NCI-H1694 treated with DMSO at 0.1 percent for 48 hours (cell line): ENCODE results near the gene KCNN3.
A peak's percentile ranks its signal among the peaks of the same experiment; 100 is the strongest.

Experiments used
- DNase-seq: peaks from one replicate; lab custom pipeline; 2025; lab: John Stamatoyannopoulos, UW

Gene KCNN3

DNA sequence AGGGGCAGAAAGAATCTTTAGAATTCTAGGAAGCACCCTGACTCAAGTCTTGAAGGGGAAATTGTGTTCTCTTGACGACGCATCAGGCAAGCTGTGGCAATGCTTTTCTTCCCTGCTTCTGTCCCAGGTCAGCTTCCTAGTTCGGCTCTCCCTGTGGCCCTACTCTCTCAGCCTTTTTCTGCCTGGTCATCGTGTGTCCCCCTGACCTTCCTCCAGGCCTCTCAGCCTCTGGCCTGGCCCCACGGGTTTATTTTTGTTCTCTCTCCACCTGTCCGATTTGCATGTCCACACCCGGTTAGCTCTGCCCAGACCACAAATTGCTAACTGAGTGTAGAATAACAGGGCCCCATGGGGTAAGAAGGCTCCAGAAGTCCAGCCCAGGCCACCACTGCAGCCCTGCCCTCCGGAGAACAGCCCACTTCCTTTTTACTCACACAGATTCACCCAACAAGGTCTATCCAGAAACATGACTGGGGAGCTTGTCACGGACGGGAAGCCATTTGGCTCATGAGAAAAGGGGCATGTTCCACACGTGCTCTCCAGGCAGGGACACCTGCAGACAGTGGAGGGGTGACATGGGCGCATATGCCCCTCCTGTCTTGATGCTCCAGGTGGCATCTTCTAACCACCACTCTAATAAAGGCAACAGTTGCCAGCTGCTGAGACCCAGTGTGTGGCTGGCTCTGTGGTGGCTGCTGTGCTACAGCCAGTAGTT lies 9.8 kb downstream of the KCNN3 start:
- no peak for DNase-seq

DNA sequence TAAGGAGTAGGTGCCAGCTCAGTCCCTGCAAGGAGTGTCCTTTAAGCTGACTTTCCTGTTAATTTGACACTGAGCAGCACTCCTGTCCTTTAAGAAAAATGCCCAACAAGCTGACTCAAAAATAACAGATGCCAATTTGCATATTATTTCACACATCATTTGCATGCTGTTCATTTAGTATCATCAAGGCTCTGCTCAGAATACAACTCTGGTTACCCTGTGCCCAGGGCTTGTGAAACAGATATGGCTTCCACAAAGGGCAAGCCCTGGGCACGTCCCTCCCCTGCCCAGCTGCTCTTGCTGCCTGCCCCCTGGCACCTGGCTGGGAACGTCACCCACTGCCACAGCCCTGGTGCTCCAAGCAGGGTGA lies 10.3 kb downstream of the KCNN3 start:
- DNase-seq = no peak

DNA sequence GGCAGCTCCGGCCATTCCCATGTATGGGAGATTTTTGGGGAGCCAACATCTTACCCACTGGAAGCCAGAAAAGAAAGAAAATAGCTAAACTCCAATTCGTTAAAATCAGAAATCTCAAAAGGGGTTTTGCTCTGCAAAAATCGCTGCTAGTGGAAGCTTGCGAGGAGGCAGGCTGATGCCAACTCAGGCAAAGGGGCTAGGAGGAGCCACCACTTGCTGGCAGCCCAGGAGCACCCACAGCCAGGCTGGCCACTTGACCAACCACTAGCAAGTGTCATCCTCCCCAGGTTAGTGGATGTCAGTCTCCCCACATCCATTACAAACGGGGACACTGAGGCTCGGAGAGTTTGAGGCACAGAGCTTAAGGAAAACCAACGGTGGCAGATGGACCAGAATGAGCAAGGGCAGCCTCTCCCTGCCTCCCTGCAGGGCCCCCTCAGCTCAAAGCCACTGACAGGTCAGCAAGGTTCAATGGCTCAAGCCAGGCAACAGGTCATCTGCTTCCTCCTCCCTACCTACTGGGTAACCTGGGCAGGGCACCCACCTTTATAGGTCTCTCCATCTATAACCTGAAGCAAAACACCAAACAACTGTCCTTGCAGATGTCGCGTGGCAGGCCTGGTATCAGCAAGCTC lies 10.8 kb downstream of the KCNN3 start:
- DNase-seq = no peak

DNA sequence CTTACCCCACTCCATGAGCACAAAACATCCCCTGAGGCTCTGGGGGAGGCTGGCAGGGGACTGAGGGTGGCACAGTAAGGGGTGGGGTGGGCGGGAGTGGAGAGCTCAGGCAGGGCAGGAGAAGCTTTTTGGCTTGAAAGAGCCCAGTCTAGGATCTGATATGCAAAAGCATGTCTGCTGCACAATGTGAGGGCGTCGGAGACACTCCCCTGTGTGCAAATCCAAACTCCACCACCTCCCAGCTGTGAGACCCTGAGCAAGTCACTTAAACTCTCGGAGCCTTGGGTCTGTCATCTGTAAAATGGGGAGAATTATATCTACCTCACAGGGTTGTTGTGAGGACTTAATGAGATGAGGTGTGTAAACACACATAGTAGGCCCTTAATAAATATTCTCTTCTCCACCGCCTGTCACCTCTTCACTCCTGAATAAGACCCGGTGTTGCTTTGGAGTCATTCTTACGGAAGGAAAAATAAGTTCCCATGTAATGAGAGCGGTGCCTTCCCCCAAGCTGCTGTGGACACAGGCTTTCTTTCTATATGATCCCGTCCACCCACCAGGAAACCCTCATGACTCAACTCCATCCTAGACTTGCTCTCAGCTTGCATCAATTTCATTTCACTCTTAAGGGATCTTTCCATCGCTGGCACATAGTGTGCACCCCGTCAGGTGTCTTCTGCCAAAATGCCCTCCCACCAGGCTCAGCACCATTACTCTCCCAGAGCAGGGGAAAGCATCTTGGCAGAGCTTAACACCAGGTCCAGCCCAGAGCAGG lies 12.5 kb downstream of the KCNN3 start:
- DNase-seq = no peak

DNA sequence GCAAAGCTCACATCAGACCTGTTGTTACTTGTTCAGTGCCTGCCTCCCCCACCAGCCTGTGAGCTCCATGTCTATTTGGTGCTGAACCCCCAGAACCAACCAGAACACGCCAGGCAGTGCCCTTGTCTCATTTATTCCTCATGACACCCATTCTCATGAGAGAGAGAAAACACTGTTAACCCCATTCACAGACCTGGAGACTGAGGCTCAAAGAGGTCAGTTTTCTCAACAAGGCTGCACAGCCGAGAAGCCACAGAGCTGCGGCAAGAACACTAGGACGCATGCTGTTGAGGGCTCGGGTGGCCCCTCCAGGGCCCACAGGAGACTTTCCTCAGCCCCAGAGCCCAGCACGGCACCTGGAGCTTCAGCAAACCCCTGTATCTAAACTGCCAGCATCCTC lies 13.1 kb downstream of the KCNN3 start:
- DNase-seq = no peak

DNA sequence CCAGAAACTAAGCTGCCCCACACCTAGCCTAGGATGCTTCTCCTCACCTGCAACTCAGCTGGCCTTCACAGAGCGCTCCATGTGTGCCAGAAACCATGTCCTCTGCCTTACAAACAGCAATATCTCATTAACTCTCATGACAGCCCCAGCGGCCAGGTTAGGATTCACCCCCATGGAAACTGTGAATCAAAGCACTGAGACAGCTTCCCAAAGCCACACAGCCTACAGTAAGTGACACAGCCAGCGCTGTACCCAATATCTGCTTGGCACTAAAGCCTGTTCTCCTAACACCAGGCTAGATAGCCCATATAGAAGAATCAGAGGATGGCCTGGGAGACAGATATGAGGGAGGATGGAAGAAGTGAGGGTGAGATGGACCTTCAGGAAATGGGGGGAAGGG lies 13.5 kb downstream of the KCNN3 start:
- peak; percentile 74 for DNase-seq

DNA sequence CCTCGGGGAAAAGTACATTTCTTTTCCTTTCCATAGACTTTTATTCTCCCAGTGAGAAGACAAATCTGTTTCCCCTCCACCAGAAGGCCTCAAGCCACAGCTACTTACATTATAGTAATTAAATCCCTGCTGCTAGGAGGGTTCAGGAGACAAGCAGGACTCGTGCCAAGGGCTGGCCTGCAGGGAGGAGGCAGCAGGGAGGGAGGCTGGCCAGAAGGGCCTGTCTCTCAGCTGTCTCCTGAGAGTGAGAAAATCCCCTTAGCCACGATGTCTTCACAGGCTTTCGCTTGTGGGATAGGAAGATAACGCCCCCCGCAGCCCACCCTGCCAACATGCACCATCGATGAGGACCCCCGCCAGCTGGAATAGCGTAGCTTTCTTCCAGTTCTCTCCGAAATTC lies 14.0 kb downstream of the KCNN3 start:
- DNase-seq = peak; percentile 86

DNA sequence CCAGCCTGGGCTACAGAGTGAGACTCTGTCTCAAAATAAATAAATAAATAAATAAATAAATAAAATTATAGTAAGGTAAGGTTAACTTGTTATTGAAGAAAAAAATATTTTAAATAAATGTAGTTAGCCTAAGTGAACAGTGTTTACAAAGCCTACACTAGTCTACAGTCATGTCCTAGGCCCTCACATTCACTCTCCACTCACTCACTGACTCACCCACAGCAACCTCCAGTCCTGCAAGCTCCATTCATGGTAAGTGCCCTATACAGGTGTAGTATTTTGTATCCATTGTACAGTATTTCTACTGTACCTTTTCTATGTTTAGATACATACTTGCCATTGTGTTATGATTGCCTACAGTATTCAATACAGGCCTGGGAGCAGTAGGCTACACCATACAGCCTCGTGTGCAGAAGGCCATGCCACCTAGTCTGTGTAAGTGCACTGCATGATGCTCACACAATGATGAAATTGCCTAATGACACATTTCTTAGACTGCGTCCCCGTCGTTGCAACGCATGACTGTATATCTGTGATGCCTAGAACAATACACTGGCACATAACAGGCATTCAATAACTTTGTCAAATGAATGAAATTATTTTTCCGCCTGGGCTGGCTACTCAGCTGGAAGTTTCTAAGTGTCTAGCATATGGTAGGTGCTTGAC lies 14.8 kb downstream of the KCNN3 start:
- peak; percentile 49 for DNase-seq

DNA sequence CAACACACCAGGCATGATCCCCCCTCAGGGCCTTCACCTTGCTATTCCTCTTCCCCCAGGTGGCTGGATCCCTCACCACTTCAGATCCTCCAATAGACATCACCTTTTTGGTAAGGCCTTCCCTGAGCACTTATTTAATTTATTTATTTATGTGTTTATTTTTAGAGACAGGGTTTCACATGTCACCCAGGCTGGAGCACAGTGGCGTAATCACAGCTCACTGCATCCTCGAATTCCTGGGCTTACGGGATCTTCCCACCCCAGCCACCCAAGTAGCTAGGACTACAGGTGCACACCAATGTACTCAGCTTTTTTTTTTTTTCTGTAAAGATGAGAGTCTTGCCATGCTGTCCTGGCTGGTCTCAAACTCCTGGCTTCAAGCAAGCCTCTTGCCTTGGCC lies 17.2 kb downstream of the KCNN3 start:
- DNase-seq = no peak

DNA sequence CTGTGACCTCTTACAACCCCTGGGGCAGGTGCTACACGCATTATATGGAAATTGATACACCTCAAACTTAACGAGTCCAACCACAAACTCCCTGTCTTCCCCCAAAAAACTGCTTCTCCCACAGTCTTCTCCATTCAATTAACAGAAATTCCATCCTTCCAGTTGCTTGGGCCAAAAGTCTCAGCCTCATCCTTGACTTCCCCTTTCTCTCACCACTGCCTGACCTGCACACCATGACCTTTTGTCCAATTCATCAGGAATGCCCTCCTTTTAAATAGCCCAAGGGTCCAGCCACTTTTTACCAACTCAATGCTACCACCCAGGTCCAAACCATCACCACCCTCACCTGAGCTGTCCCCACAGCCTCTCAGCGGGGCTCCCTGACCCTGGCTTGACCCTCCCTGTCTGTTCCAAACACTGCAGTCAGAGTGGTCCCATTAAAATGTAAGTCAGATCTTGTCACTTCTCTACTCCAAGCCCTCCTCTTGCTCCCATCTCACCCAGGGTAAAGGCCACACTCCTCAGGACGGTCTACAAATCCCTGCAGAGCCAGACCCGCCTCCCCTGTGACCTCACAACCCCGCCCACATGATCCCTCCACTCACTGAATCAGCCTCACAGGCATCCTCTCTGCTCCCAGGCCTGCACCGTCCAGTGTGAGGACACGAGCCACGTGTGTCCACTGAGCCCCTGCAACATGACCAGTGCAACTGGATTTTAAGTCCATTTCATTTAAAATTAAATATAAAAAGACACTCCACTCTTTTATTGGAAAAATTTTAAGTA lies 18.5 kb downstream of the KCNN3 start:
- DNase-seq = no peak

DNA sequence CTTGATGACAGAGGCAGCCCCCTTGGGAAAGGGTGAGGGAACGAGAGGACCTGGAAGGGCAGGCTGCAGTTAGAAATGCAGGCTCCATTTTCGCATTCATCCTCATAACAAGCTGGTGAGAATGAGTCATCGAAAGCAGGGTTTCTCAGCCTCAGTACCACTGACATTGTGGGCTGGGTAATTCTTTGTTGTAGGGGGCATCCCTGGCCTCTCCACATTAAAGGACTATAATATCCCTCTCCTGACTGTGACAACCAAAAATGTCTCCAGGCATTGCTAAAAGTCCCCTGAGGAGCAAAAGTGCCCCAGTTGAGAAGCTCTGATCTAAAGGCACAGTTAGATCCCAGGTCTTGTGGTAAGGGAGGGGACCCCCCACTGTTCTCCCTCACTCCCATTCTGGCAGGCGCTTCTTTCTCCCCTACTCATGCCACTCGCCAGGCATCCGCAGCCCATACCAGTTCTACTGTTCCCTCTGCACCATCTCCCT lies 20.4 kb downstream of the KCNN3 start:
- DNase-seq = no peak

DNA sequence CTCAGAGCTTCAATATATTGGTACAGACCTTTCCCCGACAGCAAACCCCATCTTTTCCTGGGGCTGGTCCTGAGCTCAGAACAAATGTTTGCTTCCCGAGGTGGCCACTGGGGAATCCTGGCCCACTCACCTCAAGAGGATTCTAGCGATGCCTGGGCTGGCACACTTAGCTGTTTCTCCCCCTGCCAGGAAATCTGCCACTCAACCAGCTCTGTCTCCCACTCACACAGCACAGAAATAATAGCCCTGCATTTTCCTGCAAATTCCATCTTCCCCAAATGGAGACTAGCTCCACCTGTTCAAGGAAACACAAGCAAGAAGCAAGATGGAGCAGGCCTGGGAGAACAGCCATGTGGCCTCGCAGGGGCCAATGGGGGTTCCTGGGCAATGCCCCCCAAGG lies 21.1 kb downstream of the KCNN3 start:
- peak; percentile 38 for DNase-seq

DNA sequence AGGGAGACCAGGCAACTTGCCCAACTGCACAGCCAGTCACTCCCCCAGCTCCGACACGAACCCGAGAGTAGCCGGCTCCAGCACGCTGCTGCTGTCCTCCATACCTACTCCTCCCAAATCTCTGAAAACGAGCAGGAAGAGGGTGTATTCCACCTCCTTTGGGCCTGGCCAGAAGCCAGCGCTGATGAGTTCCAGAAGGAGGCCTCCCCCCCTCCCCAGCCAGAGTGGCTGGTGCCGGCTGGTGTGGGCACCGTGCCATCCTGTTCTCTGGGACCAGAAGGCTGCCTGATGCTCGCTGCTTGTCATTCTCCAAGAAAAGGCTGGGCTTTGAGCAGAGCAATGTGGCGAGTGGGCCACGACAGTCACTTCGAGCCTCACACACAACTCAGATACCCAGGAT lies 22.2 kb downstream of the KCNN3 start:
- DNase-seq = peak; percentile 99

DNA sequence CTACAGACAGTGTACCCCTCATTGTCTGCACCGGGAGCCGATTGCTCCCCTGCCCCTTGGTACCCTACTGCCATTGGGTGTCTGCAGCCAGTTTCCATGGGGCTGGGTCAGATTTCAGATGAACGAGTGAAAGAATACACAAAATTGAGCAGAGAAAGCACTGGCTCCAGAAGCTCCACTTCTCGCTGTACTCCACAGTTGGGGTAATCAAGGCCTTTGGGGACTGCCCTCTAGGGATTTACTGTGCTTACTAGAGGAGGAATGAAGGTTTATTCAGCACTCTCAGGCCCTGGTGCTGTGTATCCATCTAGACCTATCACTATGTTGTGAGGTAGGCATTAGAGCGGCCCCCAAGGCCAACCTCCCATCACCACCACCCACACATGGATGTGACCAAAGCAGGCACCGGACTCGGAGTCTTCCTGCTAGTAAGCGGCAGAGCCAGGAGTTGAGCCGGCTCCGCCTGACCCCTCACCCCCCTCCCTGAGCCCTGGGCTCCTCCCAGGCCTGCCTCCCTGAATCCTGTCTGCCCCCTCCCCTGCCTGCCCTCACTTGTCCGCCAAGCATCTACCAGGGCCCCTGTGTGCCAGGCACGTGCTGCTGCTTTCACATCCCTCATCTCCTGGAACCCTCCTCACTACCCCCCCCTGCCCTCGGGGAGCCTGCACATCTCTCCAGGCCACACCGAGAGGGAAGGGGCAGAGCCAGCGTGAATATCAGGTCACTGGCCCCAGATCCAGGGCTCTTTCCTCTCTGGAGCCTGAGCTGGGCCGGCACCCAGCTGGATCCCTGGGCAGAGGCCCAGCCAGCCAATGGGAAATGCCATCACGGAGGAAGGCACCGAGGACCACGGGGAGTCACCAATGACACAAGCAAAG lies 23.3 kb downstream of the KCNN3 start:
- peak; percentile 65 for DNase-seq

DNA sequence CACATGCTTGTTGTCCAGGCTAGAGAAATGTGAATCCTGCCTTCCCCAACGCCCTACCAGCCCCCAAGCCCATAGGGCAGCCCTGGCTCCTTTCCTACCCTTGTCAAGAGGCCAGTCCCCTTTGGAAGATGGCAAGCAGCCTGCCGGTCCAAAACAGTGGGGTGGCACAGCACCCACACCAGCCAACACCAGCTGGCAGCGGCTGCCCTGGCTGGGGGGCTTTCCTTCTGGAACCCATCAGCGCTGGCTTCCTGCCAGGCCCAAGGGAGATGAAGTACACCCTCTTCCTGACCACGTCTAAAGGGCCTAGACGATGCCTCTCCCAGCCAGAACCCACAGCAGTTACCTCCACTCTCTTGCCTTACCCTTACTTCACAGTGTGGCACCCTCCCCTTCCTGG lies 24.2 kb downstream of the KCNN3 start:
- peak; percentile 52 for DNase-seq

DNA sequence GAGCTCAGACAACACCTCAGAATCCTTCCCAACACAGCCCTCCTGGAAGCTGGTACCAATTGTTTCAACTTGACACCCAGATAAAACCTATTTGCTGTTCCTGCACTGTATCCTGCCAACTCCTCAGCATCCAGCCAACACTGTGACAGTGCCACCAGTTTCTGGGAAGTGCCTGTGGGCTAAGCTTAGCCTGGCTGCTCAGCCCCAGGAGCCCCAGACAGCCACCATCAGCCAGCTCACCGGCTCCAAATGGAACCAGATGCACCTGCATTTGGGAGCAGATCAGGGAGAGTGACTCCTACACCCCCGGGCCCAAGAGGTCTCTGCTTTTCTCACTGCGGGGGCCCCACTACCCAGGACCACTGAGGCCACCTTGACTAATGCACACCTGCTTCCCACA lies 24.9 kb downstream of the KCNN3 start:
- peak; percentile 27 for DNase-seq

DNA sequence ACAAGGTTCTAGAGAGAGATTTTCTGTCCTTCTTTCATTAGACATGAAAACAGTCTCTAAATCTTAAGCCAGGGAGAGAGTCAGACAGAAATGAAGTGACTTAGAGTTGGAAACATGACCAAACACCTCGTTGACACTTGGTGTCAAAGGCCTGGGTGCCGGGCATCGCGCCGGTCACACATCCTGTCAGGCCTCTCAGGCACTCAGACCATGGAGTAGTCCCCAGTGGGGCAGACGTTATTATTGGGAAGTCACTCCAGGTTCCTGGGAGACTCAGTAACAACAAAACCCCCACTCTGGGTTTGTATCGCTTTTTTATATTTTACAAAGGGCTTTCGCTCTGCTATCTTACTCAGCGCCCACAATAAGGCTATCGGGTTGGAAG lies 25.8 kb downstream of the KCNN3 start:
- no peak for DNase-seq

DNA sequence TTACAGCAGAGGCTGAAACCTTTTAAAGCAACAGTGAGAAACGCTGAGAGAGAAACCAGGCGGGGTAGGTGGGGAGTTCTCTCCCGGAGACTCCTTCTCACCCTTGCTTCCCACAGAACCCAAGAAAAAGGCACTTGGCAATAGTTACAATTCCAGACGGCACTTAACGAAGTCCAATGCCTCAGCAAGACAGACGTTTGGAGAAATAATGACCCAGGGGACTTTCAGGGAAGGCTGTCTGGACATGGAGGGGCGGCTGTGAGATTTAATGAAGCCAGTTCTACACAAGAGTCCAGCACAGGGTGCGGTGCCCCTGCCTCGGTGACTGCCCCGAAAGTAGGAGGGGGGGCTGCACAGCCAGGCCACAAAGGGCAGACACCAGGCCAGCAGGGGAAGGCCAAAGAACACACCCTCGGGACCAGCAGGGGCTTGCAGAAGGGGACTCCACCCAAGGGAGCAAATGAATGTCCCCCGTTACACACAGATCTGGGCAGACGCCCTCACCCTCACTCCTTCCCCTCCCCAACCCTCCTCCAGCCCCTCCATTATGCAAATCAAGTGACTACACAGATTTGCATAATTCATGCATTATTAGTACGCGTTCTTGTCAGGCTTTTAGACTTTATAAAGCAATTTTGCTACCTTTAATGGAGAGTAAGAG lies 26.3 kb downstream of the KCNN3 start:
- DNase-seq = no peak

DNA sequence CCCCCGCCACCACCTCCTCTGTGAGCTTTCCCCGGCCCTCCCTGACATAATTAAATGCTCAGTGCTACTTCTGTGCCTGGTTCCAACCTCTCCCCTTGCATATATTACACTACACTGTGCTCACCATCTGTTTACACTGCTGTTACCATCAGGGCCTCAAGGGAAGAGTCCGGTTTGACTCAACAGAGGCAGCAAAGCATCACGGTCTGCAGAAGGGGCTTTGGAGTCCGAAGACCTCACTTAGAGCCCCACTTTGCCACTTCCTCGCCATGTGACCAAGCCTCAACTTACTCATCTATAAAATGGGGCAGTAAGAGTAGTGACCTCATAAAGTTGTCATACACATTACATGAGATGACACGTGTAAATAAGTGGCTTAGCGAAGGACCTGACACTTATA lies 27.4 kb downstream of the KCNN3 start:
- DNase-seq = peak; percentile 99

DNA sequence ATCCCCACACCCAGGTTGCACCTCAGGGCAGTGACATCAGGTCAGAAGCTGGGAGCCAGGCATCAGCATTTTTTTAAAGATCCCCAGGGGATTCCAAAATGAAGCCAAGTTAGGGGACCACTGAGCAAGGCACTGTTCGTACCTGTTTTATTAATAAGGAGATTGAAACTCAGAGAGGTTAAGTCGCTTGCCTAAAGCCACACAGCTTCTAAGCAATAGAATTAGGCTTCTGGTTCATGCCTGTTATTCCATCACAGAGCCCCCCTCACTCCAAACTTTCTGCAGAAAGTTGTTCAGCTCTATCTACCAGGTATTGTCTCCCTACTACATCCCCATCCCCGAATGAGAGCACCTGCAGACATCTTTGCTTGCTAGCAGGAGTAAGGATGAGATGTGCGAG lies 28.7 kb downstream of the KCNN3 start:
- no peak for DNase-seq
